K562 (cell line): ENCODE results near the gene ATP2A3. TPM values are rescaled to one million over a fixed set of nuclear protein-coding genes. Genes with fewer than 3 reads are reported as not detected.

ENCODE experiments used
- AFF1 ChIP-seq, 2 experiments: fragments of 450-650 bp; IDR thresholded peaks; 2 replicates each; pipeline ENCODE4 v1.6.1; 2018; ENCODE audit warnings: mild to moderate bottlenecking in 2 of 2, low read depth in 1 of 2; ENCODE audit not compliant: partially characterized antibody in 2 of 2
- ARID3B ChIP-seq: fragments of 250-450 bp; sonication (Bioruptor Pico); IDR thresholded peaks from 2 replicates; pipeline ENCODE4 v1.4.0; 2020; ENCODE audit warnings: borderline replicate concordance
- BACH1 ChIP-seq: fragments of 200-800 bp; sonication (Bioruptor generic); IDR thresholded peaks from 2 replicates; pipeline ENCODE4 v1.6.1; 2016; ENCODE audit warnings: missing genetic modification characterization, missing compliant biosample characterization
- CBX3 ChIP-seq, 2 experiments: IDR thresholded peaks; 1 replicate in 1 of 2; 2 replicates in 1 of 2; pipeline ENCODE4 v1.6.1; 2012; ENCODE audit warnings: inconsistent platforms in 2 of 2, low read length in 2 of 2, borderline replicate concordance in 1 of 2, control low read depth in 1 of 2
- CEBPB ChIP-seq: fragments of 450-650 bp; IDR thresholded peaks from 2 replicates; pipeline ENCODE4 v1.6.1; 2016; ENCODE audit warnings: missing genetic modification characterization, missing compliant biosample characterization
- DEAF1 ChIP-seq: fragments of 450-650 bp; formaldehyde crosslinking; IDR thresholded peaks from 2 replicates; pipeline ENCODE4 v1.4.0; 2020; ENCODE audit warnings: mild to moderate bottlenecking, moderate library complexity
- HDAC3 ChIP-seq: fragments of 450-650 bp; IDR thresholded peaks from 2 replicates; pipeline ENCODE4 v1.6.1; 2018; ENCODE audit warnings: borderline replicate concordance, mild to moderate bottlenecking, moderate library complexity; ENCODE audit not compliant: partially characterized antibody
- NR4A1 ChIP-seq, 2 experiments: fragments of 250-450 bp in 1 of 2; fragments of 450-650 bp in 1 of 2; sonication (Bioruptor Pico) in 1 of 2; IDR thresholded peaks; 2 replicates each; pipeline versions ENCODE4 v1.4.0 to v1.6.1; 2016 to 2020; ENCODE audit warnings: mild to moderate bottlenecking in 2 of 2, missing compliant biosample characterization in 1 of 2, missing genetic modification characterization in 1 of 2, moderate library complexity in 1 of 2
- PCBP1 ChIP-seq: fragments of 200-400 bp; formaldehyde crosslinking; IDR thresholded peaks from 2 replicates; pipeline ENCODE4 v1.6.1; 2018; ENCODE audit warnings: mild to moderate bottlenecking, low read depth, low read length; ENCODE audit not compliant: poor library complexity, severe bottlenecking
- PREB ChIP-seq: sonication (generic); formaldehyde crosslinking; IDR thresholded peaks from 2 replicates; pipeline ENCODE4 v1.8.1; 2023; ENCODE audit warnings: mild to moderate bottlenecking, missing genetic modification reagents
- PTBP1 ChIP-seq: fragments of 200-400 bp; formaldehyde crosslinking; IDR thresholded peaks from 2 replicates; pipeline ENCODE4 v1.6.1; 2017; ENCODE audit warnings: low read depth, low read length
- RBFOX2 ChIP-seq: fragments of 200-400 bp; formaldehyde crosslinking; IDR thresholded peaks from 2 replicates; pipeline ENCODE4 v1.6.1; 2017; ENCODE audit warnings: low read depth, mild to moderate bottlenecking, low read length, moderate library complexity
- STAT5A ChIP-seq: IDR thresholded peaks from 2 replicates; pipeline ENCODE4 v1.6.1; 2012; ENCODE audit warnings: low read length, inconsistent platforms, borderline replicate concordance
- ZNF12 ChIP-seq: sonication (generic); formaldehyde crosslinking; IDR thresholded peaks from 2 replicates; pipeline ENCODE4 v1.4.0; 2020; ENCODE audit warnings: mild to moderate bottlenecking, missing genetic modification reagents
- ZNF274 ChIP-seq: IDR thresholded peaks from 2 replicates; pipeline ENCODE4 v1.6.1; 2011; ENCODE audit warnings: low read depth, mild to moderate bottlenecking, low read length, moderate library complexity, borderline replicate concordance
- ZNF395 ChIP-seq: fragments of 200-800 bp; sonication (Bioruptor generic); IDR thresholded peaks from 2 replicates; pipeline ENCODE4 v1.6.1; 2017; ENCODE audit warnings: missing genetic modification characterization, missing compliant biosample characterization
- polyA plus RNA-seq, 8 experiments: library from polyadenylated mRNA; depleted of rRNA in 4 of 8; stranded (reverse) in 5 of 8; unstranded in 3 of 8; fragments of >200 nt; fragmentation: Nextera tagmentation in 2 of 8; fragmentation: Illumina TruSeq in 1 of 8; extraction: Ambion mirVana in 2 of 8; extraction: Trizol in 1 of 8; gene quantifications; 2 replicates each; pipeline versions ENCODE4 v1.2.1 to v1.2.3, GENCODE V29; 2011 to 2014; ENCODE audit warnings: inconsistent platforms in 1 of 8, missing spikeins in 1 of 8
- total RNA-seq, 7 experiments: library from RNA; depleted of rRNA in 6 of 7; stranded (reverse); fragments of >200 nt in 6 of 7; fragmentation: Illumina TruSeq in 2 of 7; extraction: Trizol in 2 of 7; gene quantifications; 2 replicates each; pipeline versions ENCODE4 v1.2.1 to v1.2.3, GENCODE V29; 2011 to 2021; ENCODE audit warnings: low replicate concordance in 1 of 7

ATP2A3 gene
- total and polyA plus RNA-seq, 9 of the 15 experiments (the other 6 are each of a cell fraction or from before 2014, with no cell fraction given) = 0.65 to 103 (median 31.3) TPM

GRCh38 chr17:4004517-4005295, 40.5 kb upstream of the ATP2A3 start (continued):
- TF ChIP-seq AFF1 (IDR thresholded peaks at IDR 0.05; ENCODE audit: low read depth in 1 of 2, partially characterized antibody in 2 of 2) = peak in 1 of 2 experiments; percentile 33
- peak; percentile 71 for TF ChIP-seq RBFOX2
- TF ChIP-seq ARID3B (CRISPR knock-in tag) = peak; percentile 88; the same call in 1 of the 2 replicates
- no peak for TF ChIP-seq STAT5A
- TF ChIP-seq DEAF1 = peak; percentile 91
- no peak for TF ChIP-seq CEBPB
- TF ChIP-seq ZNF274 = no peak
- TF ChIP-seq PREB = no peak
- TF ChIP-seq ZNF12 (CRISPR knock-in tag) = no peak
- TF ChIP-seq PCBP1 = no peak
- TF ChIP-seq PTBP1 = no peak
- no peak for TF ChIP-seq HDAC3
- TF ChIP-seq CBX3 (IDR thresholded peaks at IDR 0.05; ENCODE audit: borderline replicate concordance in 1 of 2, low read length in 2 of 2) = peak in 1 of 2 experiments; percentile 80; a peak in 1 of 3 replicates
- no peak for TF ChIP-seq NR4A1 (CRISPR knock-in tag; IDR thresholded peaks at IDR 0.05)
- TF ChIP-seq NR4A1 (tag; IDR thresholded peaks at IDR 0.05) = peak; percentile 88
- TF ChIP-seq ZNF395 (CRISPR knock-in tag) = peak; percentile 98
- TF ChIP-seq BACH1 = peak; percentile 79
